ENCODE data around the gene CBL. TPM values are rescaled to one million over a fixed set of nuclear protein-coding genes. Genes with fewer than 3 reads are reported as not detected.

The CBL gene
- total RNA-seq, 6 experiments from 2014 or later = 24.2 to 31.2 (median 26.1) TPM

GRCh38 chr11:119299416-119299815 lies 93.3 kb downstream of the CBL start:
- Mint-ChIP-seq H3K9me3 (no peaks in the 10 kb centered on the region), H3K27me3 (ENCODE audit: insufficient read depth) (no peaks in the 10 kb centered on the region), H3K4me3 (no peak overlapping the region), H3K4me1 (ENCODE audit: low read depth) (peaks cover 5% of the 10 kb centered on the region; the same call in 1 of the 2 replicates), H3K27ac (no peak overlapping the region), H3K36me3 (ENCODE audit: low read depth) (peaks cover 48% of the 10 kb centered on the region)
- TF ChIP-seq CTCF (IDR thresholded peaks at IDR 0.05) = no peak
- DNase-seq = no peak

- Mint-ChIP-seq H3K4me1 (ENCODE audit: low read depth) (peaks cover 5% of the 10 kb centered on the region; the same call in 1 of the 2 replicates), H3K9me3 (no peaks in the 10 kb centered on the region), H3K27me3 (ENCODE audit: insufficient read depth) (no peaks in the 10 kb centered on the region), H3K4me3 (no peak overlapping the region), H3K27ac (no peak overlapping the region), H3K36me3 (ENCODE audit: low read depth) (peaks cover 48% of the 10 kb centered on the region)
- DNase-seq = no peak
- TF ChIP-seq CTCF (IDR thresholded peaks at IDR 0.05) = no peak
Observed at GRCh38 chr11:119300198-119300964, 94.2 kb downstream of the CBL start.

- Mint-ChIP-seq H3K4me1 (ENCODE audit: low read depth) (peaks cover 17% of the 10 kb centered on the region), H3K27ac (no peak overlapping the region), H3K4me3 (no peak overlapping the region), H3K27me3 (ENCODE audit: insufficient read depth) (no peaks in the 10 kb centered on the region), H3K36me3 (ENCODE audit: low read depth) (peaks cover 38% of the 10 kb centered on the region), H3K9me3 (no peaks in the 10 kb centered on the region)
- no peak for DNase-seq
- TF ChIP-seq CTCF (IDR thresholded peaks at IDR 0.05) = no peak
Observed at GRCh38 chr11:119303227-119303718, 97.1 kb downstream of the CBL start.

GRCh38 chr11:119305556-119306372 lies 99.6 kb downstream of the CBL start:
- no peak overlapping the region; the same call in 1 of the 2 replicates for H3K27ac Mint-ChIP-seq
- peaks cover 28% of the 10 kb centered on the region for H3K36me3 Mint-ChIP-seq (ENCODE audit: low read depth)
- H3K27me3 Mint-ChIP-seq (ENCODE audit: insufficient read depth) = peaks cover 2% of the 10 kb centered on the region
- H3K4me3 Mint-ChIP-seq = no peak overlapping the region
- H3K4me1 Mint-ChIP-seq (ENCODE audit: low read depth) = peaks cover 13% of the 10 kb centered on the region
- H3K9me3 Mint-ChIP-seq = no peaks in the 10 kb centered on the region
- DNase-seq = no peak
- no peak for TF ChIP-seq CTCF (IDR thresholded peaks at IDR 0.05)

- H3K4me3 Mint-ChIP-seq = no peak overlapping the region
- H3K36me3 Mint-ChIP-seq (ENCODE audit: low read depth) = peaks cover 22% of the 10 kb centered on the region
- H3K27me3 Mint-ChIP-seq (ENCODE audit: insufficient read depth) = peaks cover 2% of the 10 kb centered on the region
- no peak for TF ChIP-seq CTCF (IDR thresholded peaks at IDR 0.05)
- H3K4me1 Mint-ChIP-seq (ENCODE audit: low read depth) = peaks cover 13% of the 10 kb centered on the region
- peak overlapping the region; percentile 24; the same call in 1 of the 2 replicates for H3K27ac Mint-ChIP-seq
- DNase-seq = no peak
- no peaks in the 10 kb centered on the region for H3K9me3 Mint-ChIP-seq
Observed at GRCh38 chr11:119306373-119306890, 100.3 kb downstream of the CBL start.

Data from HFFc6 (cell line).